Ureter (tissue), 1 donor: ENCODE measurements around the gene KRTAP9-7. TPM values are rescaled to one million over a fixed set of nuclear protein-coding genes. Genes with fewer than 3 reads are reported as not detected.

Source experiments
- DNase-seq: peaks from one replicate; pipeline ENCODE4 v3.0.0-alpha.2; 2020; ENCODE audit warnings: low spot score
- total RNA-seq: library from RNA; stranded (reverse); gene quantifications from one replicate; pipeline ENCODE4 v1.2.4, GENCODE V29; 2023
- donor health status: DM: yes; HTN: yes; CAD: no.

Gene KRTAP9-7
- total RNA-seq, 1 donor from 2014 or later, result not detected

DNA sequence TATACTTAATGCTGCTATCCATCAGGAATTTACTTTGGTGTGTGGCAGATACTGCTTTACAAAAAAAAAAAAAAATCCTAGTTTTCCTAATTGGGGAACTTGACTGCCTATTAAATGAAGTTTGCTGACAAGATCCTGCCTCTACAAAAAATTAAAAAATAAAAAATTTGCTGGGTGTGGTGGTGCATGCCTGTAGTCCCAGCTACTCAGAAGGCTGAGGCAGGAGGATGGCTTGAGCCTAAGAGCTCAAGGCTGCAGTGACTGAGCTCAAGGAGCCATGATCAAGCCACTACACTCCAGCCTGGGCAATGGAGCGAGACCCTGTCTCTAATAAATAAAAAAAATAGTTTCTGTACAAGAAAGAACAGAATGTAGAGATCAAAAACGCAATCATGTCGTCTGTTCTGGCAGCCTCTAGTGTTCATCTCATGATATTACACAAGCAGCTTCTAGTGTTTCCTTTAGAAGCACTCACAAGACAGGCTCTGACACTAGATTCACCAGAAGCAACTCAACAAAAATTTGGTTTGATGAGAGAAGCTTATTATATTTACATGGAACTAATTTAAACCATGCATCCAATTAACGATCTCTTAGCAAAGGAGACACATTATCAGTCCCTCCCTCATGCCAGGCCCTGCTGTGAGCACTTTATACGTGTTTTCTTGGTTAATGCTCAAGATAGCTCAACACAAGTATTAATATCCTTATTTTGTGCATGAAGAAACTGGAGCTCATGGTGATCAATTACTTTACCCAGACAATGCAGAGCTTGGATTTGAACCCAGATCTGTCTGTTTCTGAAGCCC lies 46.8 kb downstream of the KRTAP9-7 start:
- no peak for DNase-seq

GRCh38 chr17:41322903-41323895 lies 47.7 kb downstream of the KRTAP9-7 start:
- no peak for DNase-seq

DNA sequence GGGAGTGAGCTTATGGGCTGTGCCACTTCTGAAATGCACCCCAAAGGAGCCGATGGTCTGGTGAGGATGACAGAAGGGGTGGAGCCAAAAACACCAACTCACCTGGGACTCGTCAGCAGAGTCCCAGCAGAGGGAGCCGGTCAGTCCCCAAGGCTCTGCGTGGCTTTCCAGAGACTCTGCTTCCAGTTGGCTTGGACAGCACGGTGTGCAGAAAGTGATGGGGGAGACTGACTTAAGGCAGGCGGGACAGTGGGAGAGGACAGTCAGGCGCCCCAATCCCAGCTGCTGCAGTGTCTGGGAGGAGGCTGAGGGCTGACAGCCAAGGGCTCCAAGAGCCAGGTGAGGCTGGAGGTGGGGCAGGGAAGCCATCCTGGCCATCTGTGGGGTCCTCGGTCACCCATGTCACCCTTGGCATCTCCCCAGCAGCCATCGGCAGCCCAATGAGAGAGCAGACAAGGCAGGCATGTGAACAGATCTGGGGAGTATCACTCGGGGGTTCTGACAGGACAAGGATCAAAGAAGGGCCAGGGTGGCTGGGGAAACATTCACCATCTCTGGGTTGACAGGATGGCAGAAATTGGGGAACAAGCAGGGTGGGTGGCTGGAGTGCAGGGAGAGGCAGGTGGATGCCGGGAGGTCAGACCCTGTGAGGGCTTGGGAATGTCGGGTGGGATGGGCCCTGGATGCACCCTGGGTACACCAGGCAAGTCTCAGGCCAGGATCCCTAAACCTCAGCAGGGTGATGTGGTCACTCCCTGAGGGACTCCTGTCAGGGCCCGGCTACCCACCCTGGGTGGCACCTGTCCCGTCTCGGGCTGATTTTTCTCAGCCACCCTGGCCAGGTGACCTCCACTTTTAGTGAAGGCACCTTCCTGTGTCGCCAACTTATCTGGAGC lies 48.9 kb downstream of the KRTAP9-7 start:
- no peak for DNase-seq

DNA sequence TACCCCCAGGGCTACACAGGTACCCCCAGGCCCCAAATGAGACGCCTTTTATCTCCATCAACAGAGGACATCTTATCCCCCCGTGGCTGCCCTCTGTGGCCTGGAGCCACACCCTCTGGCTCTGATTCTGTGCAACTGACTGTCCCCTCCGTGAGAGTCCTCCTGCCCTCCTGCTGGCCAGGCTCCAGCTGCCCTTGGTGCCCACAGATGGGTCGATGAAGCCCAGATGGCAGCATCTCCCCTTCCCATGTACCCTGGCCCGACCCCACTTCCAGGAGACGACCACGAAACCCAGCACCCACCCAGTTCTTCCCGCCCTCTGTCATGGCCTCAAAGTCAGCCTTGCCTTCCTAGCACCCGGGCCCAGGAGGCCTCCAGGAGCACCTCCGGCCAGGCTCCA lies 49.6 kb downstream of the KRTAP9-7 start:
- DNase-seq, result no peak

DNA sequence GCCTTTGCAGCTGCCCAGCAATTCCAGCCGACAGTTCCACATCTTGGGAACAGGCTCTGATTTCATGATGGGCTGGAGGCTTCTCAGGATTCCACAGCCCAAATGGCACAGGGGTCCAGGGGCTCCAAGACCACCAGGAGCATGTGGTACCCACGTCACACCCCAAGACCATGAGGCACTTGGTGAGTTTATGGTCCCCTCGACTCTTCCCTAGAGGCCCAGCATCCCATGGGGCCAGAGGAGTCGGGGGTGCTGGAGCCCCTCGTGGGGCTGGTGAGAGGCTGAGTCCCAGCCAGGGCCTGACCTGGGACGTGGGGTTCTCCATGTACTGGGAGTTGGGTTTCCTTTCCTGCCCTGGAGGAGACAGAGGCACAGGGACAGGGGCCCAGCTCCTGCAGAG lies 50.1 kb downstream of the KRTAP9-7 start:
- DNase-seq, result no peak

Other genes with a start within 250 kb of the KRTAP9-7 start
- not detected for gene KRTAP1-5, start 248.5 kb upstream of the KRTAP9-7 start, total RNA-seq
- not detected for gene KRTAP1-4, start 245.5 kb upstream of the KRTAP9-7 start, total RNA-seq
- not detected for gene KRTAP1-3, start 240.8 kb upstream of the KRTAP9-7 start, total RNA-seq
- gene KRTAP1-1, start 234.2 kb upstream of the KRTAP9-7 start, total RNA-seq, result not detected
- not detected for gene KRTAP2-1, start 228.4 kb upstream of the KRTAP9-7 start, total RNA-seq
- gene KRTAP2-2, start 220.5 kb upstream of the KRTAP9-7 start, total RNA-seq, result not detected
- gene KRTAP2-3, start 215.6 kb upstream of the KRTAP9-7 start, total RNA-seq, result not detected
- not detected for gene KRTAP2-4, start 209.8 kb upstream of the KRTAP9-7 start, total RNA-seq
- not detected for gene KRTAP4-7, start 191.5 kb upstream of the KRTAP9-7 start, total RNA-seq
- gene KRTAP4-8, start 177.6 kb upstream of the KRTAP9-7 start, total RNA-seq, result not detected
- gene KRTAP4-16, start 173.5 kb upstream of the KRTAP9-7 start, total RNA-seq, result not detected
- not detected for gene KRTAP4-9, start 170.3 kb upstream of the KRTAP9-7 start, total RNA-seq
- not detected for gene KRTAP4-11, start 157.3 kb upstream of the KRTAP9-7 start, total RNA-seq
- gene KRTAP4-12, start 151.5 kb upstream of the KRTAP9-7 start, total RNA-seq, result not detected
- not detected for gene KRTAP4-6, start 135.2 kb upstream of the KRTAP9-7 start, total RNA-seq
- gene KRTAP4-5, start 125.9 kb upstream of the KRTAP9-7 start, total RNA-seq, result not detected
- gene KRTAP4-4, start 115.0 kb upstream of the KRTAP9-7 start, total RNA-seq, result not detected
- gene KRTAP4-3, start 107.5 kb upstream of the KRTAP9-7 start, total RNA-seq, result not detected
- not detected for gene KRTAP4-2, start 97.5 kb upstream of the KRTAP9-7 start, total RNA-seq
- gene KRTAP4-1, start 90.8 kb upstream of the KRTAP9-7 start, total RNA-seq, result not detected
- gene KRTAP9-1, start 85.8 kb upstream of the KRTAP9-7 start, total RNA-seq, result not detected
- not detected for gene KRTAP9-2, start 49.0 kb upstream of the KRTAP9-7 start, total RNA-seq
- gene KRTAP9-3, start 43.2 kb upstream of the KRTAP9-7 start, total RNA-seq, result not detected
- gene KRTAP9-8, start 37.7 kb upstream of the KRTAP9-7 start, total RNA-seq, result not detected
- not detected for gene KRTAP9-4, start 26.0 kb upstream of the KRTAP9-7 start, total RNA-seq
- not detected for gene KRTAP9-9, start 20.3 kb upstream of the KRTAP9-7 start, total RNA-seq
- gene KRTAP9-6, start 10.3 kb upstream of the KRTAP9-7 start, total RNA-seq, result not detected
- not detected for gene KRTAP29-1, start 27.2 kb downstream of the KRTAP9-7 start, total RNA-seq
- not detected for gene KRTAP16-1, start 33.6 kb downstream of the KRTAP9-7 start, total RNA-seq
- gene KRTAP17-1, start 40.0 kb downstream of the KRTAP9-7 start, total RNA-seq, result not detected
- not detected for gene KRT33A, start 75.1 kb downstream of the KRTAP9-7 start, total RNA-seq
- not detected for gene KRT33B, start 94.1 kb downstream of the KRTAP9-7 start, total RNA-seq
- gene KRT34, start 106.6 kb downstream of the KRTAP9-7 start, total RNA-seq, result not detected
- gene KRT31, start 121.9 kb downstream of the KRTAP9-7 start, total RNA-seq, result not detected
- gene KRT37, start 148.9 kb downstream of the KRTAP9-7 start, total RNA-seq, result not detected
- not detected for gene KRT38, start 165.3 kb downstream of the KRTAP9-7 start, total RNA-seq
- not detected for gene KRT32, start 191.7 kb downstream of the KRTAP9-7 start, total RNA-seq
- not detected for gene KRT35, start 205.5 kb downstream of the KRTAP9-7 start, total RNA-seq
- not detected for gene KRT36, start 214.2 kb downstream of the KRTAP9-7 start, total RNA-seq
- 2,358 TPM for gene KRT13, start 229.9 kb downstream of the KRTAP9-7 start, total RNA-seq
- gene KRT15, start 243.2 kb downstream of the KRTAP9-7 start, total RNA-seq, result 147 TPM